NCI-H2107 (cell line): ENCODE data around the gene ZMYND11.
"Not testable (repeated sequence)": the region's sequence is repeated elsewhere in the genome, so short reads cannot be mapped to it uniquely, and the experiment has no call there.

Source experiments
- DNase-seq: peaks from one replicate; lab custom pipeline; 2025; lab: John Stamatoyannopoulos, UW

Gene ZMYND11

DNA sequence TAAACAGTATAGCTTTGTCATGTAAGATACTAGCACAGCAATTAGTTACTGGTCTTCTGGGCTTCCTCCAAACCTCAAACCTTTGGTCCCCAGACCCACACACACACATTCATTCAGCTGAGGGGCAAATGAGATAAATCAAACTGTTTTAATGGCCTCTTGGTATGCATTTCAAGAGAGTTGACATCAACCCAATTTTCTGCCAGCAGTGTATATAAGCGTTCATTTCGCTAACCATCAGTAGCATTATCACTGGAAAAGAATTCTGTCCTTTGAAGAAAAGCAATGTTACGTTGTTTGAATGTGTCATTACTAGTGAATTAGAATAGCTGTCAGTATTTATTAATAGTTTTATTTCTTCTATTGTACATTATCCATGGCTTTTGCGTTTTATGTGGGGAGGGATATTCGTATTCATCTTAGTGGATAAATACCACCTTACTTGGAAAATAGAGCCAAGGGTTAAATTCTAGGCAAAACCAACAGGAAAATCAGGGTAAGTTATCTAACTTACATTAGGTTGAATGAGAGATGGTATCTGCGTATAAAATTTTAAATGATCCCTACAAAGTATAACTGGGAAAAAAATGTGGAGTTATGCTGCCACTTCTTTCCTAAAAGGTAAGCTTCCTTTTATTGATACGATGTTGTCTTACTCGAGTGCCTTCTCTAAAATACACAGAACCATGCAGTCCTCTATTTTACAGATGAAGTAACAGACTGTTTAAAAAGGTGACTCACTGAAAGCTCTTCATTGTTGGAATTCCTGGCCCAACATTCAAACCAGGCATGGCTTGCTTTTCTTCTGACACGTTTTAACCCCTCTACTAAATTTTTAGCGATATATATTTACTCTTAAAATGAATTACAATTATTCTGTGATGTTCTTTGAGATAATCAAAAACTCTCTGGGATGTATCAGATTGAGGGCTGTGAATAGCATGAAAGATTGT is 2.0 kb upstream of the ZMYND11 start:
- DNase-seq: no peak

DNA sequence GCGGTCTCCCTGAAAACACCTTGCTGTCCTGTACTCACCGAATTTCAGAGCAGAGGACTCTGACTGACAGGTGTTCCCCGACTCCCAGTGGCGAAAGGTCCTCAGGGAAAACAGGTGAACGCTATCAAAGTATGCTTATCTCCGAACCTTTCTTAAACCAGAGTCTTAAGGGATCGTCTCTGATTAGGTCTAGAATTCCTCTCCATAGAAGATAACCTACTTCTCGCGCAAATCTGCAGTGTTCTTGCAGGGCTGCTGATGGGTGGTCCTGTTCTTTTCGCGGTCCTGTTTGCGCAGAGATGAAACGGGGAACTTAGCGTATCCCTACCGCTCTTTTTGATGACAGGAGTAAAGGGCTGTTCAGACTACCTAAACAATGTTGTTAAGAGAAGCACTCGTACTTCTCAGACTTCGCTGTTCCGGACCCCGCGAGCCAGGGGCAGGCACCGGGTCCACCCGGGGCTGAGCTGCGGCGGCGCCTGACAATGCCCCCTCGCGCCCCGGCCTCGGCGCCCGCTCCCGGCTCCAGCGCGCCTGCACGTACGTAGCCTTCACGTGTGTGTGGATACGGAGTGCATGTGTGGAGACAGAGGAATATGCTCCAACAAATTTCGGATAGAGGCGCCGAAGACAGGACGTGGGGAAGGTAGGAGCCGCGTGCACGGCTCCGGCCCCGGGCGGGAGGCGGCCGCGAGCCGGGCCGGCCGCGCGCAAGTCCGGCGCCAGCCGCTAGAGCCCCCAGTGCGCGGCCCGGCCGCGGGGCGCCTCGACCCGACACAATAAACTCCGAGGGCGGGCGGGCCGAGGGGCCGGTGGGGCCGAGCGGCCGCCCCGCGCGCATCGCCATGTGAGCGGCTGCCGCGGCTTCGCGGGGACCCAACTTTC is 766 bp upstream of the ZMYND11 start:
- DNase-seq: no peak

- peak; percentile 16 for DNase-seq
Observed at GRCh38 chr10:135601-136464, 578 bp downstream of the ZMYND11 start.

GRCh38 chr10:136465-136762 is 1.2 kb downstream of the ZMYND11 start:
- DNase-seq: no peak

GRCh38 chr10:137031-137430 is 1.8 kb downstream of the ZMYND11 start:
- no peak for DNase-seq

DNA sequence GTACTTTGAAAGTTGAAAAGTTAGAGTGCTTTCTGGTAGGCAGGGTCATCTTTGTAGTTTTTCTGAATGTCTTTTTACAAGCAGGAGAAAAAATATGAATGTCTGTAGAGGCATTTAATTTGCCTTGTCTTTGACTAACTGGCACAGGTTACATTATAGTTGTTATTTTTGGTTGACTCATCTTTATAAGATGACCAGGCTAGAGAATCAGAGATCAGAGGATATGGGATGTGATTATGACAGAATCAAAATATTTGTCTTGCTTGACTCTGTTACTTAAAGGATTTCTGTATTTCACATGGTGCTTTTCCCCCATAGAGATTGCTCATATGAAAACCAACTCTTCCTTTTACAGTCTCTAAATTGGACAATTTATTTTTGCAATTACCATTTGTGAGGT is 2.4 kb downstream of the ZMYND11 start:
- DNase-seq: no peak

GRCh38 chr10:142371-142770 is 7.1 kb downstream of the ZMYND11 start:
- no peak for DNase-seq

DNA sequence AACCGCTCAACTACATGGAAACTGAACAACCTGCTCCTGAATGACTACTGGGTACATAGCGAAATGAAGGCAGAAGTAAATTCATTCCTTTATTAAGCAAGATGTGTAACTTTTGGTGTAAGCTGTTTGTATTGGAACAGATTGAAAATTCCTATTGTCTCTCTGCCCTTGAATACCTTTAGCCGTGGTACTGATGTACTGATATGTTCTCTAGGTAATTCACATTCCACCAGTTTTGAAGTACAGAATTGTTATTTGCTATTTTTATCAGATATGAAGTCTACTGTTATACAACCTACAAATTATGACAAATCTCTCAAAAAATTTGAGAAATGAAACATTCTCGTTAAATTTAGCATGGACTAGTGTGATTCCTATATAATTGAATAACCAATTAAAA is 17.7 kb downstream of the ZMYND11 start:
- DNase-seq: no peak

DNA sequence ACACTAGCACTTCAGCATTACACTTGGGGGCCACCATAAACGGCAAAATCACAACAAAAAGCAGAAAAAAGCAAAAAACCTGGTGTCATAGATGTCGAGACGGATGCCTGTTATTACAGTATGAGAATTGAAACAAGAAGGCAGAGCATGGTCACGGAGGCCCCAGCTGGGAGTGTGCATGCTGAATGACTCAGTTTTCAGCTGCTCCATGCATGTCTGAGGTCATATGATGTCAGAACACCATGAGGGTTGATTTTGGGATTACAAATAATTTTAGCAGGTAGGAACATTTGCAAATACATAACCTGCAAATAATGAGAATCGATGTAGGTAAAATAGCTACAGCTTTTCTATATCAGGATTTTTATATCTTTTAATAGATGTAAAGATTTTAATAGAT is 19.1 kb downstream of the ZMYND11 start:
- no peak for DNase-seq

GRCh38 chr10:167383-167782 is 32.1 kb downstream of the ZMYND11 start:
- DNase-seq: no peak

DNA sequence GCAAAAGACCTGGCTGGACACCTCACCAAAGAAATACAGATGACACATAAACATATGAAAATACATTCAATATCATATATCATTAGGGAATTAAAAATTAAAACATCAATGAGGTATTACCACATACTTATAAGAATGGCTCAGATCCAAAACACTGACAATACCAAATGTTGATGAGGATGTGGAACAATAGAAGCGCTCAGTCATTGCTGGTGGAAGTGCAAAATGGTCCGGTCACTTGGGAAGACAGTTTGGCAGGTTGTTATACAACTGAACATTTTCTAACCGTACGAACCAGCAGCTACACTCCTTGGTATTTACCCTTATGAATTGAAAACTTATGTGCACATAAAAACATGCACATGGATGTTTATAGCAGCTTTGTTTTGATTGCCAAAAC is 38.5 kb downstream of the ZMYND11 start:
- DNase-seq: no peak

GRCh38 chr10:176677-177076 is 41.4 kb downstream of the ZMYND11 start:
- no peak for DNase-seq

DNA sequence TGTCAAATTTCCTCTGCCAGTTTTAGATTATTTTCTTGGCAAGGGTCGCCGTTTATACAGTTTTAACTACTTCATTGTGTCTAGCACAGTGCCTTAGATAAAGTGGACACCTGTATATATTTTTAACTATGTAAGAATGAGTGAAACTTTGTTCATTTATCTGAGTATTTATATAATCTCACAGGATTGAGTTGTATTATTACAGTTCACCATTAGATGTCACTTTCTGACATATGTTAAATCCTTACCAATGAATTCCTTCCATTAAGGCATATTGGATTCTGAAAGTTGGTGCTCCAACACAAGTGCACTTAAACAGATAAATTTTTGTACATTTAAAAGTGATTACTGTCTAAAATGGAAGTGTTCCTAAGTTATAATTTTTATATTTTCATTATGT is 43.0 kb downstream of the ZMYND11 start:
- no peak for DNase-seq

- DNase-seq: no peak
Observed at GRCh38 chr10:178723-179122, 43.5 kb downstream of the ZMYND11 start.

- no peak for DNase-seq
Observed at GRCh38 chr10:182441-183201, 47.4 kb downstream of the ZMYND11 start.

GRCh38 chr10:184174-184573 is 48.9 kb downstream of the ZMYND11 start:
- no peak for DNase-seq

- DNase-seq: no peak
Observed at GRCh38 chr10:184911-185310, 49.7 kb downstream of the ZMYND11 start.

DNA sequence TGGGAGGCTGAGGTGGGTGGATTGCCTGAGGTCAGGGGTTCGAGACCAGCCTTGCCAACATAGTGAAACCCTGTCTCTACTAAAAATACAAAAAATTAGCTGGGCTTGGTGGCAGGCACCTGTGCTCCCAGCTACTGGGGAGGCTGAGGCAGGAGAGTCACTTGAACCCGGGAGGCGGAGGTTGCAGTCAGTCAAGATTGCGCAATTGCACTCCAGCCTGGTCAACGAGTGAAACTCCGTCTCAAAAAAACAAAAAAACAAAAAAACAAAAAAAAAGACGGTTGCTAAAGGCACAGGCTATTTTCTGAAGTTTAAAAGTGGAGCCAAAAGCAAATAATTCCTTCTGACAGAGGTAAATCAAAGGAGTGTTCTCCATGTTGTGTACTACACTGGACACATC is 50.3 kb downstream of the ZMYND11 start:
- DNase-seq: not testable (repeated sequence)

GRCh38 chr10:186911-187310 is 51.7 kb downstream of the ZMYND11 start:
- no peak for DNase-seq

GRCh38 chr10:188546-188945 is 53.3 kb downstream of the ZMYND11 start:
- DNase-seq: no peak

- no peak for DNase-seq
Observed at GRCh38 chr10:190216-190615, 55.0 kb downstream of the ZMYND11 start.
